ENCODE data around the gene IFNL2.
"Not testable (repeated sequence)": the region's sequence is repeated elsewhere in the genome, so short reads cannot be mapped to it uniquely, and the experiment has no call there.

Gene IFNL2

DNA sequence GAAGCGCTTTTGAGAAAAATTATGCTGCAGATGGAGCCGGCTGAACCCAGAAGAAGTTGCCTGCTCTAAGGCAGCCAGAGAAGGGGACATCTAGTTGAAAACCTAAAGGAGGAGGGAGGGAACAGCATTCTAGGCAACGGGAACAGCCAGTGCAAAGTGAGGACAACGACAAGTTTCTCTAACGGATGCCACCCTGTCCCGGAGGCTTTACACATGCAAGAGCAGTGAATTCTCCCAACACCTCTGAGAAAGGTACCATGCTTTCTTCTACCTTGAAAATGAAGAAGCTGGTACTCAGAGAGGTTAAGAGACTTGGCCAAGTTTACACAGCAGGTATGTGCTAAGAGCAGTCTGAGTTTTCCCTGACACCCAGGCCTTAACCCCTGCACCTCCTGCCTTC, 29.3 kb upstream of the IFNL2 start:
- Histone ChIP-seq H3K27ac (no peak overlapping the region), H3K4me1 (no peaks in the 10 kb centered on the region), H3K9ac (no peak overlapping the region), H3K4me3 (ENCODE audit: low read depth, low read length) (no peak overlapping the region), H3K27me3 (ENCODE audit: control insufficient read depth, insufficient read depth, low read length) (no peaks in the 10 kb centered on the region), H3K9me3 (ENCODE audit: control insufficient read depth, low read length) (no peaks in the 10 kb centered on the region), H2AFZ (no peak overlapping the region), H3K36me3 (ENCODE audit: control insufficient read depth, insufficient read depth, low read length) (no peaks in the 10 kb centered on the region), H3K4me2 (ENCODE audit: low read length) (no peak overlapping the region), H3K79me2 (no peaks in the 10 kb centered on the region)
- TF ChIP-seq, protein P1, sequence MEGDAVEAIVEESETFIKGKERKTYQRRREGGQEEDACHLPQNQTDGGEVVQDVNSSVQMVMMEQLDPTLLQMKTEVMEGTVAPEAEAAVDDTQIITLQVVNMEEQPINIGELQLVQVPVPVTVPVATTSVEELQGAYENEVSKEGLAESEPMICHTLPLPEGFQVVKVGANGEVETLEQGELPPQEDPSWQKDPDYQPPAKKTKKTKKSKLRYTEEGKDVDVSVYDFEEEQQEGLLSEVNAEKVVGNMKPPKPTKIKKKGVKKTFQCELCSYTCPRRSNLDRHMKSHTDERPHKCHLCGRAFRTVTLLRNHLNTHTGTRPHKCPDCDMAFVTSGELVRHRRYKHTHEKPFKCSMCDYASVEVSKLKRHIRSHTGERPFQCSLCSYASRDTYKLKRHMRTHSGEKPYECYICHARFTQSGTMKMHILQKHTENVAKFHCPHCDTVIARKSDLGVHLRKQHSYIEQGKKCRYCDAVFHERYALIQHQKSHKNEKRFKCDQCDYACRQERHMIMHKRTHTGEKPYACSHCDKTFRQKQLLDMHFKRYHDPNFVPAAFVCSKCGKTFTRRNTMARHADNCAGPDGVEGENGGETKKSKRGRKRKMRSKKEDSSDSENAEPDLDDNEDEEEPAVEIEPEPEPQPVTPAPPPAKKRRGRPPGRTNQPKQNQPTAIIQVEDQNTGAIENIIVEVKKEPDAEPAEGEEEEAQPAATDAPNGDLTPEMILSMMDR (IDR thresholded peaks at IDR 0.05), result no peak

DNA sequence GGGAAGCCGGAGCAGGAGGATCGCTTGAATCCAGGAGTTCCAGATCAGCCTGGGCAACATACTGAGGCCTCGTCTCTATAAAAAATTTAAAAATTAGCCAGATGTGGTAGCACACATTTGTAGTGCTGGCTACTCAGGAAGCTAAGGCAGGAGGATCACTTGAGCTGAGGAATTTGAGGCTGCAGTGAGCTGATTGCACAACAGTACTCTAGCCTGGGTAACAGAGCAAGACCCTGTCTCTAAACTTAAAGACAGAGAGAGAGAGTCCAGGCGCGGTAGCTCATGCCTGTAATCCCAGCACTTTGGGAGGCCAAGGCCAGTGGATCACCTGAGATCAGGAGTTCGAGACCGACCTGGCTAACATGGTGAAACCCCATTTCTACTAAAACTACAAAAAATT, 27.8 kb upstream of the IFNL2 start:
- H3K27me3 ChIP-seq (ENCODE audit: control insufficient read depth, insufficient read depth, low read length), result no peaks in the 10 kb centered on the region
- no peak overlapping the region for H2AFZ ChIP-seq
- no peaks in the 10 kb centered on the region for H3K9me3 ChIP-seq (ENCODE audit: control insufficient read depth, low read length)
- H3K9ac ChIP-seq, result no peak overlapping the region
- no peak overlapping the region for H3K4me3 ChIP-seq (ENCODE audit: low read depth, low read length)
- no peak overlapping the region for H3K4me2 ChIP-seq (ENCODE audit: low read length)
- H3K36me3 ChIP-seq (ENCODE audit: control insufficient read depth, insufficient read depth, low read length), result no peaks in the 10 kb centered on the region
- TF ChIP-seq, protein P1 (IDR thresholded peaks at IDR 0.05), result no peak
- H3K79me2 ChIP-seq, result no peaks in the 10 kb centered on the region
- no peak overlapping the region for H3K27ac ChIP-seq
- no peaks in the 10 kb centered on the region for H3K4me1 ChIP-seq

DNA sequence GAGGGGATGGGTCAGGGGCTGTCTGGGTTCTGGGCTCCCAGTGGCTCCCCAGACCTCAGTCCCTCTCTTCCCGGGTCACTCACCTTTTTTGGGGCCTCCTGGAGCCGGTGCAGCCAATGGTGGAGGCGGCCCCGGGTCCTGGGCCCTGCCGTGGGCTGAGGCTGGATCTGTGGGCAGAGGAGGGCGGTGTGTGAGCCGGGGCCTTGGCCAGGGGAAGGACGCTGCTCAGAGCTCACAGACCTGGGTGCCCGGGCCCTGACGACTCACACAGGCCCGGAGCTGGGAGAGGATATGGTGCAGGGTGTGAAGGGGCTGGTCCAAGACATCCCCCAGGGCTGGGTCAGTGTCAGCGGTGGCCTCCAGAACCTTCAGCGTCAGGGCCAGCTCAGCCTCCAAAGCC, 24.5 kb upstream of the IFNL2 start:
- H3K9ac ChIP-seq; H3K27me3 ChIP-seq (ENCODE audit: control insufficient read depth, insufficient read depth, low read length): not testable (repeated sequence)

DNA sequence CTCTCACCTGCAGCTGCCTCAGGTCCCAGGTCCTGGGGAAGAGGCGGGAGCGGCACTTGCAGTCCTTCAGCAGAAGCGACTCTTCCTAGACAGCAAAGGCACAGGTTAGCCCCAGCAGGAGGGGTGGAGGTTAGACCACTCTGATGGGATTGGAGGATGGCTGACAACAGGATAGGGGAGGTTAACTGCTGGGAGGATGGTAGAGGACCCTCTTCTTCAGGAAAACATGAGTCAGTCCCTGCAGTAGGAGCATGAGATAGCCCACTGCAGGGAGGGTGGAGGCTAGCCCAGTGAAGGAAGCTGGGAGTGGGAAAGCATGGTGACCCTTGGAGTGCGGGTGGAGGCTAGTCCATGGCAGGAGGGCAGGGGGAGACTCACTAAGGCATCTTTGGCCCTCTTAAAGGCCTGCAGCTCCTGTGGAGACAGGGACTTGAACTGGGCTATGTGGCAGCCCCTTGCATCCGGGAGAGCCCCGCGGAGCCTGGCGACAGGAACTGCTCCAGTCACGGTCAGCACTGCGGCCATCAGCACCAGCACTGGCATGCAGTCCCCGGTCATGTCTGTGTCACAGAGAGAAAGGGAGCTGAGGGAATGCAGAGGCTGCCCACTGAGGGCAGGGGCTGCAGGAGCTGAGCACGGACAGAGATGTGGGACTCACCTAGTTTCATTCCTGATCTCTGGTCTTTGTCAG, 23.6 kb upstream of the IFNL2 start, which contains the start of gene IFNL3:
TSS of gene IFNL3 (minus strand) at position 597 of the 691 bp plus-strand sequence. CDS start at position 558, 39 bp downstream.
- H3K4me2 ChIP-seq (ENCODE audit: low read length); H3K36me3 ChIP-seq (ENCODE audit: control insufficient read depth, insufficient read depth, low read length); H3K27me3 ChIP-seq (ENCODE audit: control insufficient read depth, insufficient read depth, low read length); H3K79me2 ChIP-seq; H3K9me3 ChIP-seq (ENCODE audit: control insufficient read depth, low read length); H3K4me3 ChIP-seq (ENCODE audit: low read depth, low read length); H3K4me1 ChIP-seq; H2AFZ ChIP-seq; H3K9ac ChIP-seq; H3K27ac ChIP-seq: not testable (repeated sequence)

More for the DNA sequence above, 24.5 kb upstream of the IFNL2 start:
- H3K4me3 ChIP-seq (ENCODE audit: low read depth, low read length); H3K4me1 ChIP-seq; H3K36me3 ChIP-seq (ENCODE audit: control insufficient read depth, insufficient read depth, low read length); H3K9me3 ChIP-seq (ENCODE audit: control insufficient read depth, low read length); H3K4me2 ChIP-seq (ENCODE audit: low read length); H3K27ac ChIP-seq; H2AFZ ChIP-seq; H3K79me2 ChIP-seq: not testable (repeated sequence)

DNA sequence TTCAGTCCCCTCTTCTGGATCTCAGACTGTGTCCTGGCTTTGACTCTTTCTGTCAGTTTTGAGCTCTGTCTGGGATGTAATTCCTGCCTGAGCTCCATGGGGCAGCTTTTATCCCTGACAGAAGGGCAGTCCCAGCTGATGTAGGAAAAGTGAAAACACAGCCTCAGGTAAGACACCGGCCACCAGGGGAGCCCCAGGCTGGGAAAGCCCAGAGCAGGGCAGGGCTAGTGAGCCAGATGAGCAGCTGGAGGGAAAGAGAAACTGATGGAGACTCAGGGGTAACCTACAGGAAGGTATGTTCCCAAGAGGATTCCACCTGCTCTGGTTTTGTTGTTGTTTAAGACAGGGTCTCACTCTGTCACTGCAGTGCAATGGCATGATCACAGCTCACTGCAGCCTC, 23.0 kb upstream of the IFNL2 start:
- H3K9me3 ChIP-seq (ENCODE audit: control insufficient read depth, low read length); H3K9ac ChIP-seq; H3K4me1 ChIP-seq; H3K4me2 ChIP-seq (ENCODE audit: low read length); H3K27ac ChIP-seq; H3K4me3 ChIP-seq (ENCODE audit: low read depth, low read length); H3K36me3 ChIP-seq (ENCODE audit: control insufficient read depth, insufficient read depth, low read length); H2AFZ ChIP-seq; H3K79me2 ChIP-seq; H3K27me3 ChIP-seq (ENCODE audit: control insufficient read depth, insufficient read depth, low read length): not testable (repeated sequence)

DNA sequence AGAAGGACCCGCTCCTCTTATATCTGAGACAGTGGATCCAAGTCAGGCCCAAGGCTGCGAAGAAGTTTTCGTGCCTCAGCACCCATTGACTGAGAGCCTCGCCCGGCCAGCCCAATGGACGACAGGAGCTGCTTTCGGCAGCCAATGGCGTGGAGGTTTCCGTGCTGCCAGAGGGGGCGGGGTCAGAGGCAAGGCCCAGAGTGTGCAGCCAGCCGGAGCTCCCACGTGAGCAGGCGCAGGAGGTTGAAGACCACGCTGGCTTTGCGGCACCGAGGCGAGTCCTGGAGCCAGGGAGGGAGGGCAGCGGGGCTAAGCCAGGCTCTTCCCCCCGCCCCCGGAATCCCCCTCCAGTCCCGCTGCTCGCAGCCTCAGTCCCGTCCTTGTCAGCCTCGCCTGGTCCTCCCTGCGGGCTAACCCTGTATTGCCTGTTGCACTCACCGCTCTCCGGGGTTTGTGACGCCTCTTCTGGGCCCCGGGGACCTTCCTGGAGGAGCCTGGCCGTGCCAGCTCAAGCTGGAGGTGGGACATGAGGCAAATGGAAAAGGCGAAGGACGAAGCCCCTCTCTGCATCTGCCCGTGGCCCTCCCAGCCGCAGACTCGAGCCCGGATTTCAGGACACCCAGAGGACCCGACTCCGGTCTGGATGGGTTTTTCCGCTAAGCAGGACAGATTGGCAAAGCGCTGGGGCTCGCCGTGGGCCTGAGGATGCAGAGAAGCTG, 21.1 kb upstream of the IFNL2 start:
- no peaks in the 10 kb centered on the region for H3K36me3 ChIP-seq (ENCODE audit: control insufficient read depth, insufficient read depth, low read length)
- no peaks in the 10 kb centered on the region for H3K27me3 ChIP-seq (ENCODE audit: control insufficient read depth, insufficient read depth, low read length)
- H2AFZ ChIP-seq, result peak overlapping the region; percentile 73
- H3K27ac ChIP-seq, result no peak overlapping the region
- H3K9me3 ChIP-seq (ENCODE audit: control insufficient read depth, low read length), result no peaks in the 10 kb centered on the region
- H3K4me1 ChIP-seq, result peaks cover 5% of the 10 kb centered on the region
- peak overlapping the region; percentile 53 for H3K4me2 ChIP-seq (ENCODE audit: low read length)
- no peak overlapping the region for H3K9ac ChIP-seq
- TF ChIP-seq, protein P1 (IDR thresholded peaks at IDR 0.05), result no peak
- H3K4me3 ChIP-seq (ENCODE audit: low read depth, low read length), result no peak overlapping the region
- no peaks in the 10 kb centered on the region for H3K79me2 ChIP-seq
